Measurements from ENCODE around the gene CYP4F22.

Gene CYP4F22

GRCh38 chr19:15544283-15544682, 36.0 kb downstream of the CYP4F22 start:
- DNase-seq (ENCODE audit: extremely low read depth, low read depth), result no peak
- TF ChIP-seq CTCF (IDR thresholded peaks at IDR 0.05; ENCODE audit: low read depth, low read length), result no peak

GRCh38 chr19:15544970-15545369, 36.6 kb downstream of the CYP4F22 start:
- DNase-seq (ENCODE audit: extremely low read depth, low read depth), result no peak
- no peak for TF ChIP-seq CTCF (IDR thresholded peaks at IDR 0.05; ENCODE audit: low read depth, low read length)

- DNase-seq (ENCODE audit: extremely low read depth, low read depth), result no peak
- no peak for TF ChIP-seq CTCF (IDR thresholded peaks at IDR 0.05; ENCODE audit: low read depth, low read length)
Observed at GRCh38 chr19:15548648-15549047, 40.3 kb downstream of the CYP4F22 start.

GRCh38 chr19:15549581-15549980, 41.3 kb downstream of the CYP4F22 start:
- TF ChIP-seq CTCF (IDR thresholded peaks at IDR 0.05; ENCODE audit: low read depth, low read length), result no peak
- DNase-seq (ENCODE audit: extremely low read depth, low read depth), result no peak

- TF ChIP-seq CTCF (IDR thresholded peaks at IDR 0.05; ENCODE audit: low read depth, low read length), result no peak
- DNase-seq (ENCODE audit: extremely low read depth, low read depth), result no peak
Observed at GRCh38 chr19:15550273-15550672, 41.9 kb downstream of the CYP4F22 start.

GRCh38 chr19:15550929-15551292, 42.6 kb downstream of the CYP4F22 start:
- no peak for DNase-seq (ENCODE audit: extremely low read depth, low read depth)
- no peak; the same call in 1 of the 2 replicates for TF ChIP-seq CTCF (IDR thresholded peaks at IDR 0.05; ENCODE audit: low read depth, low read length)

GRCh38 chr19:15551293-15552004, 43.1 kb downstream of the CYP4F22 start:
- no peak for DNase-seq (ENCODE audit: extremely low read depth, low read depth)
- TF ChIP-seq CTCF (IDR thresholded peaks at IDR 0.05; ENCODE audit: low read depth, low read length), result no peak
